HEK293T (cell line): Measurements from ENCODE around the gene HPCAL1.

Experiments
- CTCF ChIA-PET: fragments of 350-600 bp; formaldehyde crosslinking; extraction: SDS; loops from one replicate; lab custom pipeline; 2021; ENCODE audit warnings: antibody characterized with exemption, inconsistent platforms; lab: Yijun Ruan, JAX
- POLR2A ChIA-PET: fragments of 350-600 bp; formaldehyde crosslinking; extraction: SDS; loops from one replicate; lab custom pipeline; 2020; ENCODE audit warnings: antibody characterized with exemption, inconsistent platforms; lab: Yijun Ruan, JAX
- DNase-seq: peaks from one replicate; pipeline ENCODE4 v3.0.0; 2012; ENCODE audit warnings: mixed read lengths; ENCODE audit errors: extremely low spot score
- ARNT ChIP-seq: fragments of 450-650 bp; IDR thresholded peaks from 2 replicates; pipeline ENCODE4 v1.6.1; 2017; ENCODE audit warnings: mild to moderate bottlenecking
- BHLHE40 ChIP-seq: fragments of 450-650 bp; IDR thresholded peaks from 2 replicates; pipeline ENCODE4 v1.6.1; 2016; ENCODE audit warnings: mild to moderate bottlenecking, moderate library complexity, borderline replicate concordance
- CTBP1 ChIP-seq: fragments of 450-650 bp; IDR thresholded peaks from 2 replicates; pipeline ENCODE4 v1.6.1; 2016; ENCODE audit warnings: borderline replicate concordance
- ELF4 ChIP-seq: fragments of 450-650 bp; IDR thresholded peaks from 2 replicates; pipeline ENCODE4 v1.6.1; 2017; ENCODE audit warnings: antibody characterized with exemption
- FOXA1 ChIP-seq: fragments of 450-650 bp; IDR thresholded peaks from 2 replicates; pipeline ENCODE4 v1.6.1; 2016; ENCODE audit warnings: mild to moderate bottlenecking
- FOXK2 ChIP-seq: fragments of 450-650 bp; IDR thresholded peaks from 2 replicates; pipeline ENCODE4 v1.6.1; 2016; ENCODE audit warnings: mild to moderate bottlenecking
- FOXM1 ChIP-seq: fragments of 450-650 bp; IDR thresholded peaks from 2 replicates; pipeline ENCODE4 v1.6.1; 2017; ENCODE audit warnings: mild to moderate bottlenecking, borderline replicate concordance
- HDGF ChIP-seq: fragments of 450-650 bp; IDR thresholded peaks from 2 replicates; pipeline ENCODE4 v1.6.1; 2017; ENCODE audit warnings: antibody characterized with exemption, borderline replicate concordance
- L3MBTL2 ChIP-seq: fragments of 450-650 bp; conservative IDR thresholded peaks from 2 replicates; pipeline ENCODE4 v1.6.1; 2016; ENCODE audit warnings: mild to moderate bottlenecking
- LEF1 ChIP-seq: fragments of 450-650 bp; IDR thresholded peaks from 2 replicates; pipeline ENCODE4 v1.6.1; 2017; ENCODE audit warnings: mild to moderate bottlenecking, borderline replicate concordance
- NFRKB ChIP-seq: fragments of 450-650 bp; IDR thresholded peaks from 2 replicates; pipeline ENCODE4 v1.6.1; 2016; ENCODE audit warnings: mild to moderate bottlenecking, moderate library complexity
- PKNOX1 ChIP-seq: fragments of 450-650 bp; IDR thresholded peaks from 2 replicates; pipeline ENCODE4 v1.6.1; 2016
- SP1 ChIP-seq: fragments of 450-650 bp; IDR thresholded peaks from 2 replicates; pipeline ENCODE4 v1.6.1; 2017
- SUZ12 ChIP-seq: fragments of 450-650 bp; IDR thresholded peaks from 2 replicates; pipeline ENCODE4 v1.6.1; 2016; ENCODE audit warnings: mild to moderate bottlenecking
- TARDBP ChIP-seq: fragments of 450-650 bp; IDR thresholded peaks from 2 replicates; pipeline ENCODE4 v1.6.1; 2016
- ZNF384 ChIP-seq: fragments of 450-650 bp; IDR thresholded peaks from 2 replicates; pipeline ENCODE4 v1.6.1; 2016

Gene HPCAL1

DNA sequence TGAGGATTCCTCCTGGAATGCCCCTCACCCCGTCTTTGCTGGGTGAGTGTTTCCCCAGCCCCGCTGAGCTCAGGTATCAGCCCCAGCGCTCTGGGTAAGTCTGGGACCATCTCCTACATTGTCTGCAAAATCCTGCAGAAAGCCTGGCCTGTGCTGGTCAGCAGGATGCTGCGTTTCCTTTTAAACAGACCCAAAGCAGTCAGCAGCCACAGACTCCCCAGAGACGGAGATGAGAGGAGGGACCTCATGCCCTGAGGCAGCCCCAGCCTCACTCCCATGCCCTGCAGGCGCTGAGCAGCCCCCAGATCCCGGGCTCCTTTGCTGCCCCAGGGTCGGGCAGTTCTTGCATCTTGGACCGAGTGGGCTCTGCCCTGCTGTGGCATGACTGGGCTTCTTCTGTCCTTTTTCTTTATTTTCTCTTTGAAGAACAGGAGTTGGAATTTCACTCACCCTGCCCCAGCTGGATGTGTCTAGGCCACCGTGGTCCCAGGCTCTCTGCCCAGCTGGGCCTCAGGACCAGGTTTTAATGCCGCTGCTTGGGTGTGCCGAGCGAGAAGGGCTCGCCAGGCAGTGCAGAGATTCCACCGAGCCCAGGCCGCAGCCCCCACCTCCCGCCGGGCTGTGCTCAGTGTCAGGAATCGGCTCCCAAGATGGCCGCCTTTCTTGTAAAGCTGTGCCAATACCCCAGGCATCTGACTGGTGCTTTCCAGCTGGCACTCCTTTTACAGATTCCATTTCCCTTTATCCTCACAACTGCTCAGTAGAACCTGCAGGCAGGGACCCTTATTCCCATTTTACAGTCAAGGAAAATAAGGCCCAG lies 101.8 kb downstream of the HPCAL1 start:
- no peak for DNase-seq
- CTCF ChIA-PET = no interaction called here
- POLR2A ChIA-PET = no interaction called here
- TF ChIP-seq TARDBP = no peak
- no peak for TF ChIP-seq ZNF384
- TF ChIP-seq PKNOX1 = no peak
- no peak for TF ChIP-seq NFRKB
- TF ChIP-seq ELF4 = no peak
- no peak for TF ChIP-seq FOXA1
- no peak for TF ChIP-seq FOXK2
- no peak for TF ChIP-seq SUZ12
- no peak for TF ChIP-seq ARNT
- TF ChIP-seq SP1 = no peak
- TF ChIP-seq HDGF = no peak
- no peak for TF ChIP-seq FOXM1
- no peak for TF ChIP-seq BHLHE40
- TF ChIP-seq CTBP1 = no peak
- TF ChIP-seq L3MBTL2 = no peak
- TF ChIP-seq LEF1 = no peak

GRCh38 chr2:10405448-10405847 lies 102.7 kb downstream of the HPCAL1 start:
- DNase-seq = no peak
- POLR2A ChIA-PET = no interaction called here
- no peak for TF ChIP-seq CTBP1
- TF ChIP-seq FOXA1 = no peak
- no peak for TF ChIP-seq NFRKB
- no peak for TF ChIP-seq SP1
- TF ChIP-seq TARDBP = no peak
- TF ChIP-seq FOXM1 = no peak
- TF ChIP-seq ELF4 = no peak
- TF ChIP-seq ZNF384 = no peak
- no peak for TF ChIP-seq L3MBTL2
- no peak for TF ChIP-seq ARNT
- no peak for TF ChIP-seq HDGF
- no peak for TF ChIP-seq SUZ12
- no peak for TF ChIP-seq FOXK2
- no peak for TF ChIP-seq LEF1
- TF ChIP-seq BHLHE40 = no peak
- TF ChIP-seq PKNOX1 = no peak
- CTCF ChIA-PET = no interaction called here

DNA sequence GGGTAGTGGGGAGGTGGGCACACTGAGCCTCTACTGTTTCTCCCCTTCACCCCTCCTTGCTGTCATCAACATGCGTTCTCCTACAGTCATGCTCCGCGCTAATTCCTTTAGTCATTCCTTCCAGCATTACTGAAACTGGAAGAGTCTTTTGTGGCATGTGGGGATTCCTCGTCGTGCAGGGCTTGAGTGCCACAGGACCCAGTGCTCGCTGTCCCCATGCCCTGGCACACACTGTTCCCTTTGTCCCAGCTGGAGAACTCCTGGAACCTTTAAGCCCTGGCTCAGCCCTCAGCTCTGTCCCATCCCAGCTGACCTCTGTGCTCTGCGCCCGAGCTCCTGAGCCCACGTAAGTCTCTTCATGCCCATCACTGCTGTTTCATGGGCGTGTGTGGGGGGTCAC lies 103.3 kb downstream of the HPCAL1 start:
- TF ChIP-seq PKNOX1 = no peak
- TF ChIP-seq FOXM1 = no peak
- no peak for TF ChIP-seq ZNF384
- no peak for TF ChIP-seq L3MBTL2
- no peak for TF ChIP-seq NFRKB
- TF ChIP-seq LEF1 = no peak
- no peak for TF ChIP-seq ARNT
- TF ChIP-seq TARDBP = no peak
- TF ChIP-seq ELF4 = no peak
- TF ChIP-seq FOXK2 = no peak
- no peak for TF ChIP-seq BHLHE40
- no peak for TF ChIP-seq FOXA1
- TF ChIP-seq SUZ12 = no peak
- no peak for TF ChIP-seq CTBP1
- no peak for TF ChIP-seq SP1
- TF ChIP-seq HDGF = no peak
- ChIA-PET POLR2A (no interaction called here), CTCF (no interaction called here)
- DNase-seq = no peak

- TF ChIP-seq FOXA1 = no peak
- no peak for TF ChIP-seq ARNT
- CTCF ChIA-PET = no interaction called here
- no peak for DNase-seq
- POLR2A ChIA-PET = no interaction called here
Observed at GRCh38 chr2:10406491-10407188, 103.9 kb downstream of the HPCAL1 start.

DNA sequence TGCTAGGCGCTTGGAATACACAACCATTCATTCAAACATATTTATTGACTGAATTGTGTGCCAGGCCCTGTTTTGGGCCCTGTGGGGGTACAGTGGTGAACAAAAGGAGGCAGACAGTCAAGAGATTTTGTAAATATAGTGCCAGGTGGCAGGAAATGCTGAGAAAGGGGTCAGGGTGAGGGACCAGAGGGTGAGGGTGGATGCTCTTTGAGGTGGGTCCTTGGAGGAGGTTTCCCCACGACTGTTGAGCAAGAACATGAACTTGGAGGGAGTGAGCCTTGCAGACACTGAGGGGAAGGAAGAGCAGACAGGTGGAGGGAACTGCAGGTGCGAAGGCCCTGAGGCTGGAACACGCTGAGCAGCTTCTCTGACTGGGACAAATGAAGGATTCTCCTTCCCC lies 104.7 kb downstream of the HPCAL1 start:
- POLR2A ChIA-PET = interaction anchor here (1.9 kb wide), 2 partner anchors 106 to 283 kb away, joined by 4 to 6 read pairs; no protein-coding TSS in a partner anchor
- DNase-seq = no peak
- no peak for TF ChIP-seq FOXA1
- no peak for TF ChIP-seq BHLHE40
- no peak for TF ChIP-seq LEF1
- TF ChIP-seq CTBP1 = no peak
- TF ChIP-seq TARDBP = no peak
- no peak for TF ChIP-seq FOXM1
- TF ChIP-seq SUZ12 = no peak
- no peak for TF ChIP-seq ZNF384
- TF ChIP-seq NFRKB = no peak
- no peak for TF ChIP-seq HDGF
- no peak for TF ChIP-seq SP1
- TF ChIP-seq ARNT = no peak
- no peak for TF ChIP-seq FOXK2
- TF ChIP-seq ELF4 = no peak
- TF ChIP-seq L3MBTL2 = no peak
- TF ChIP-seq PKNOX1 = no peak
- CTCF ChIA-PET = interaction anchor here (0.6 to 2.9 kb wide), 2 partner anchors 28 to 421 kb away, joined by 3 to 18 read pairs; no protein-coding TSS in a partner anchor
